HG02981 (cell line): ENCODE results near the gene CCDC70.

Source experiments
- ATAC-seq: cut with Tn5 transposase; IDR thresholded peaks from one replicate; pipeline ENCODE4 v1.9.1; 2021; ENCODE audit warnings: mild to moderate bottlenecking, moderate library complexity; ENCODE audit not compliant: unreplicated experiment

The CCDC70 gene

DNA sequence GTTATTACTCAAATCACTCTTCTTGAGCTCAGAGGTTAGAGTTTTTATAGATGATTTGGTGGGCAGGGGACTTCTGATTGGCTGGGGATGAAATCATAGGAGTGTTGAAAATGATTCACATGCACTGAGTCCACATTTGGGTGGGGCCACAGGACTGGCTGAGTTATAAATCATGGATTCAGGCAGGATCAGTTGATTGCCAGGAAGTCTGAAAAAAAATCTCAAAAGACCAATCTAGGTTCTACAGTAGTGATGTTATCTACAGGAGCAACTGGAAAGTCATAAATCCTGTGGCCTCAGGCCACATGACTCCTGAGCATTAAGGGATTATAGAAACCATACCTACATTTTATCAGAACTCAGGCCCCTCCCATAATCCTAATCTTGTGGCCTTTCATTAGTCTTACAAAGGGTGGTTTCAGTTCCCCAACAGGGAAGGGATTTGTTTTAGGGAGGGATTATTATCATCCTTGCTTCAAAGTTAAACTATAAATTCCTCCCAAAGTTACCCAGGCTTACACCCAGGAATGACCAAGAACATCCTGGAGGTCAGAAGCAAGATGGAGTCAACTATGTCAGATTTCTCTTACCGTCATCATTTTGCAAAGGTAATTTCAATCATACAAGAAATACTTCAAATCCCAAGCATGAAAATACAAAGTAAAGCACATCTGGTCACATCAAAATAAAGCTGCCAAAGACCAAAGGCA lies 5.6 kb upstream of the CCDC70 start:
- ATAC-seq = no peak

DNA sequence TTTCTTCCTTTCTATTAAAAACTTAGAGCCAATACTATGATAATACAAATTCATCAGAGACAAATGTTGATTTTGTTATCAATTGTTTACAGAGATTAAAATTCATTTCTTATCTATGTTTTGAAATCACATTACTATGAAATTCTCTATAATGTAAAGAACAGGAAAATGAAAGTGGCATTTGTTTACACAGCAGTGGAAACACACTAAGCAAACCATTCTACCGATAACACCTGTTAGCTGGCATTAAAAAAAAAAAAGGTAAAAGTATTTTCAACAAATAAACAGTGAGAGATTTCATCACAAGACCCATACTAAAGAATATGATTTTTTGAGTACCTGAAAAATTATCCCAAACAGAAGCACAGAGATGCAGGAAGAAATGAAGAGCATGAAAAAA lies 4.8 kb upstream of the CCDC70 start:
- ATAC-seq = no peak

DNA sequence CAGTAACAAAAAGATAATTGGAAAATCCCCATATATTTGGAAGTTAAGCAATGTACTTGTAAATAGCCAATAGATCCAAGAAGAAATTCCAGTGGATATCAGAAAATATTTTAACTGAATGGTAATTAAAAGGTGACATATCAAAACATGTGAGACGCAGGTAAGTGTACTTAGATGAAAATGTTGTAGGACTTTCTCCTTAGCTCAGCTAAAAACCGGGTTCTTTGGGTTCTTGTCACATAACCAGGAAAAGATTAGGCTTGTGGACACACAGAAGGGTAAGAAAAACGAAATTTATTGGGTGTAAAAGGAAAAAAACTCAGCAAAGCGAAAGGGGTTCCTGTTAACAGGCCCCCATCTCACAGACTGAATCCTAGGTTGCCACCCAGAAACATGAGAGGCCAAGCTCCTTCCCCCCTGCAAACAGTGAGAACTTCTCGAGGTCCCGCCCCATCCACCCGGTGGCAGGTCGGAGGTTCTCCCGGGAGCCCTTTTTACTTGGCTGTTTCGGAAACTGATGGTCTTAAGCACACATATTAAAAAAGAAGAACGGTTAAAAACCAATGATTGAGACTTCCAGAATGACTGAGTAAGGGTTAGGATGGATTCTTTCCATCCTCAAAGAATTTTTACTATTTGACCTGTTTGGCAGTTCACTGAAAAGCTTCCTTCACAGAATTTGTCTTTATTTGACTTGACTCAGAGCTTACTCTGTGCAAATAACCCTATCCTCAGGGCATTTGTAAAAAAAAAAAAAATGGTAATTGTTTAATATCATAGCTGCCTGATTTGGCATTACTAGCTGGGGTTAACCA lies 3.1 kb upstream of the CCDC70 start:
- ATAC-seq = no peak

DNA sequence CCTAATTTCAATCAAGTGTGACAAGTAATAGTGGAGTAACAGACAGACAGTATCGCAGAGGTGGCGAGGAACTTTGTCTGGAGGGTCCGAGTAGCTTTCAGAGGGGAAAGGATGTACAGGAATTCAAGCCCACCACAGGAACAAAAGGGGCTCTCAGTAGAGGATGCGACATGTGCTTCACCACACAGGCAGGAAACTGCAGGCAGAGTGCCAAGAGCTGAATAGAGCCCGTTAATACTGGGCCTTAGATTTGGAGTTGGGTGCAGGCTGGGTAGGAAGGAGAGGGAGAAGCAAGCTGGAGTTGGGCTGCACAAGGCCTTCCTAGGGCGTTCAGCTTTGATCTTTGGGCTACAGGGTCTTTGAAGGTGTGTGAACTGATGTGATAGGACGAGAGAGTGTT lies 1.2 kb downstream of the CCDC70 start:
- ATAC-seq = no peak

DNA sequence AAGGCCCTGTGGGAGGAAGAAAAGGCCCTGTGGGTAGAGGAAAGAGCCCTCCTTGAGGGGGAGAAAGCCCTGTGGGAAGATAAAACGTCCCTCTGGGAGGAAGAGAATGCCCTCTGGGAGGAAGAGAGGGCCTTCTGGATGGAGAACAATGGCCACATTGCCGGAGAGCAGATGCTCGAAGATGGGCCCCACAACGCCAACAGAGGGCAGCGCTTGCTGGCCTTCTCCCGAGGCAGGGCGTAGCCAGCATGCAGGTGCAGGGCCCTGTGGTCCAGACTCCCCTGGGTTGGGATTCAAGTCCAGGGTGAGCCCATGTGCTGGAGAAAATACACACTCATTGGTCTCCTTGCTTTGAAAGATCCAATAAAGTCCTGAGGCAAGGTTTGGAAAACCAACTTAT lies 4.1 kb downstream of the CCDC70 start:
- no peak for ATAC-seq

DNA sequence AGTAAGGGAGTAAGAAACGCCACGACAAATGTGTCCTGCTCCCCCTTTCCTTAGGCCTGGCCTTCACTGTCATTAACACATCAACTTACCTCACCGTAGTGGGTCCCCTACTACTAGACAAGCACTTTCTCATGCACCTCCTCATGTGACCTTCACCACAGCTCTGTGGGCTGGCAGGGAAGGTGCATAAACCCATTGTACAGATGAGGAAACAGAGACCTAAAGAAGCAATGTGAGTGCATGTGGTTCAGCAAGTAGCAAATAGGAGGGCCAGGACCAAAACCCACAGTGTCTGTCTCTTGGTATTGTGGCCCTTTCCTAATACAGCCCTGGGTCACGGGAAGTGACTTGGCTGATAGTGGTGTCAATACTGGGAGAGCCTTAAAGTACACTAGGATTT lies 5.3 kb downstream of the CCDC70 start:
- no peak for ATAC-seq

DNA sequence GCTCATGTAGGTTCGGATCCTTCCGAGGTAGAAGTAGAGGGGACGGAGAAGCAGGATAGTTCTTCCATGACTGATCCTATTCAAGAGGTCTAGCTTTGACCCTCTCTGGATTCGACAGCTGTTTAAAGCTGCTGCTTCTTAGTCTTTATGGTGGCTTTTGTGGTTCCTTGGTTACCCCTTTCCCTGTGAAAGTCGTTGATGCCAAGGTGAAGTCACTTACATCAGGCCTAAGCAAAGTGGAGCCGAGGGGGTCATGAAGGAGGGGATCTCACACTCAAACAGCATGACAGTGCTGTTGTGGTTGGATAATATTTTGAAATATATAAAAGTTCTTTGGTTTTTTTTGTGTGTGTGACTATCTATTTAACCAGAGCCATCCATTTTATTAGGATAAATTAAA lies 8.1 kb downstream of the CCDC70 start:
- ATAC-seq = no peak

DNA sequence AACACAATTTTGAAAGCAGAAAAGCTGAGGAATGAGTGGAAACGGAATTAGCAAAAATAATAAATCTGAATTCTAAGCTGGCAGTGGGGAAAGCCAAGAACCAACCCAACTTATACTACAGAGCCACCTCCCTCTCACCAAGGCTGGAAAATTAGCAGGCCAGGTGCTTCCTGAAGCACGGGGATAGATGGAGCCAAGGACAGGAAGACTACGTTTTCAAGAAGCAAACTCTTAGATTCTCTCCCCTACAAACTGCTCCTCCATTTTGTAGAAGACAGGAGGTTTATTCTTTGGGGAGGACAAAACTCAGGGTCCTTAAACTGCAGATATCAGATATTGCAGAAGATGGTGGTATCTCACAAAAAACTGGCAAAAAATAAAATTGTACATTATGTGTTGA lies 8.8 kb downstream of the CCDC70 start:
- ATAC-seq = no peak

DNA sequence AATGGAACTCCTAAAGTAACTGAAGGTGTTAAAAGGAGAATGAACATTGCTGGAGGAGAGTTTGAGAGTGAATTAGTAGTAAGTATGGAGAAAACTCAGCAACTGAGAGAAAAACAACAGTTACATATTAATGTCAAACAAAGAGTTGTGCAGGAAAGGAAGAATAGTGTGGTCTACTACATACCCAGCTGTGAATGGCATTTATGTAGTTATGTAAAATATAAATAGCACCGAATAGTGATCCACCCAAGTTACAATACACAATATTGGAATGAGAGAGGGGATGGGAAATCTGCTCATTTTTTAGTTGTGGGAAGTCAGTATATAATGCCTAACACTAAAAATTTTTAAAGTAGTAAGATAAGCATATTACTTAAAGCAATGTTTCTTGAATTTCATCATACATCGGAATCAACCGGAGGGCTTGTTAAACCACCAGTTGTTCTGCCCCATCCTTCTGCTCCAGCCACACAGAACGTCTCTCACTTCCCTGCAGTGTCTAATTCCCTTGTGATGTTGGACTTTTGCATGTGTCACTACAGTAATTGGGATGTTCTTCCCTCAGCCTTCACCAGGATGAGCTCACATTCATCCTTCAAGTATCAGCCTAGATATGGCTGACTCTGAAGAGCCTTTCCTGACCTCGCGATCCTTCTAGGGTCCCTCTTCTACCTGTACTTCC lies 11.5 kb downstream of the CCDC70 start:
- no peak for ATAC-seq

DNA sequence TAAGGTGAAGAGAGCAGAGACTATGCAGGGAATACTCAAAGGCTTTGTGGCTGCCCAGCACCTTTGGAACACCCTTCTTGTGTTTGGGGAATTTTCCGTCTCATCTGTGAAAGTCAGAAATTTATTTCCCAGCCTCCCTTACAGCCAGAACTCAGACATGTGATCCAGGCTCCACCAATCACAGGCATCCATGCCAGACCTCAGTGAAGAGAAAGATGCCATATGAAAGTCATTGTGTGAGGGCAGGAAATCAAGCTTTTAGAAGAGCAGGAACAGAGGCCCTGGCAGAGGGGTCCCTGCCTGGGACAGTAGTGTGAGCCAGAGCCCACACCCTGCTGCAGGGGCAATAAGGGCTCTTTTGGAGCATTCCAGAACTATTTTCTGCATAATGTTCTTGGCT lies 12.1 kb downstream of the CCDC70 start:
- no peak for ATAC-seq

DNA sequence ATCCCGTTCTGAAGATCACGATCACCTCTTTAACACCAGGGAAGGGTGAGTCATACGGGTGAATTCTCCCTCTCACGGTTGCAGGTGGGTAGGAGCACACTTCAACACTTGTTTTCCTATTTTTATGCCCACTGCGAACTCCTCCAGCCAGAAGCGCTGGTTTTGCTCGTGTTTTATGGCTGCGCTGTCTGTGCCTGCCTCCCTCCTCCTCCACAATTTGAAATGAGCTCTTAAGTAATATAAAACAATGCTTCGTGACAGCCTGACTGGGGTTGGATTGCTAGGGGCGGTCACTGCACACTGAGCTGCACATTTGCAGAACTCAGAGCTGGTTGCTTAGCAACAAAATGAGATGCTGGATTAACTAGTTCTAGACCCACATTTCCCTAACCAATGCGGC lies 12.9 kb downstream of the CCDC70 start:
- ATAC-seq = no peak

DNA sequence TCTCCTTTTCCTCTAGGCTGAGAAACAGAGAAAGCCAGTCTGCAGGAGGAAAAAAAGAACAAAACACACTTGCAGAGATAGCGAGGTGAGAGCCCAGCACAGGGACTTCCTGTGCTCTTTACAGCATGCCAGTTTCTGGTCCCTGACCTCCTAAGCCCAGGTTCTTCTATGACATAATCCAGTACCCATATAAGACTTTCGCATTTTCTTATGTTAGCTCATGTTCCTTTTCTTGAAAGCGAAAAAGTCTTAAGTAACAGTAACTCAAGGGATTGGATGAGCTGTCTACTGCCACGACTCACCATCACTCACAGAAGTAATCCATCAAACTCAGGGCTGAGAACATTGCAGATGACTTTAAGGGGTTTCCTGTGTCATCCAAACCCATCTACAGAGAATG lies 17.4 kb downstream of the CCDC70 start:
- no peak for ATAC-seq

DNA sequence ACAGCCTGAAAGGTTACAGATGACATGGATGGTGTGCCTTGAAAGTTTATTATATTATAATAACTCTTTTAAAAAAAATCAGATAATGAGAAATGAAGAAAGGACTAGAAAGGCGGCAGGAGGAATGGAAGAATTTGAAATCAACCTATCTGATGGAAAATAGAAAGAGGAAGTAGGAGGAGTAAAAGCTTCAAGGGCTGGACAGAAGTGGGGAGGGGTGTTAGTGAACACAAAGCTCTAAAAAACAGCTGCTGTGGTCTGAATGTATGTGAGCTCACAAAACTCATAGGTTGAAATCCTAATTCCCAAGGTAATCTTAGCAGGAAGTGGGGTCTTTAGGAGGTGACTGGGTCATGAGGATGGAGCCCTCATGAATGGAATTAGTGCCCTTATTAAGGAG lies 19.5 kb downstream of the CCDC70 start:
- ATAC-seq = no peak

DNA sequence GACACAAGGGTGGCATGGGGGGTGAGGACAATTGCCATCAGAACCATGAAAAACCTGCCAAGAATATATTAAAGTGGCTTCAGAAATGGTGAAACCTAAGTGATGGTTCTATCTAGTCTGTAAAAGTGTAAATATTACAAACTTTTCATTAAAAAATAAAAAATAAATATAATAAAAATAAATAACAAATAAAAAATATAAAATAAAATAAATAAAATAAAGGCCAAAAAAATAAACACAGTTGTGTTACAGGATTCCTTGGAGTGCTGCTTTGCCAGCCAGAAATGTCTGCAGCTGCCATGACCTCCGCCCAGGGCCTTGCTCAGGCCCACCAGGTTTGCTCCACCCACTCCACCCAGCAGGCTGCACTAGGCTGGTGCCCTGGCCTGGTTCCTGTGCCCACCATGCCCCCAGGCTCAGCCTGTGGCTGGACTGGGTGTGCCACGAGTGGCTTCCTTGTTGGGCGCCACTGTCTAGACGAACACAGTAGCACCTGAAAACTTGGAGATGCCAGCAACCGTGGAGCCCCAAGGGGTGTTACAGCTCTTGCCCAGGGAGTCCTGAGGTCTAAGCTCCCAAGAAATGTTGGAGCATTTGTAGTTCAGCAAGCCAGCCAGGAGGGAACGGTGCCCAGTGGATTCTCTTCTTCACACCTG lies 20.9 kb downstream of the CCDC70 start:
- ATAC-seq = no peak

DNA sequence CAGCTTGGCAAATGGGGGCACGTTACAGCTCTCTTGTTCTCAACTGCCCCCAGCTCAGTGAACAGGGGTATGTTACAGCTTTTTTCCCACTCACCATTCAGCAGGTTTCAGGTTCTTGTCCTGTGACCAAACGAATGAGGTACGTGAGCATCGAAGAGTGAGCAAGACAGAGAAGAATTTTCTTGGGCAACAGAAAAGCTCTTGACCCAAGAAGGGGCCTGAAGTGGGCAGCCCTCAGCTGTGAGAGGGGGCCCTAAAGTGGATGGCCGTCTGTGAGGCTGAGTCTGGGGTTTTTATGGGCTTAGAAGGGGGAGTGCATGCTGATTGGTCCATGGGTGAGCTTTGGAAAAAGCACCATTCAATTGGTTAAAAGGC lies 21.4 kb downstream of the CCDC70 start:
- ATAC-seq = no peak

DNA sequence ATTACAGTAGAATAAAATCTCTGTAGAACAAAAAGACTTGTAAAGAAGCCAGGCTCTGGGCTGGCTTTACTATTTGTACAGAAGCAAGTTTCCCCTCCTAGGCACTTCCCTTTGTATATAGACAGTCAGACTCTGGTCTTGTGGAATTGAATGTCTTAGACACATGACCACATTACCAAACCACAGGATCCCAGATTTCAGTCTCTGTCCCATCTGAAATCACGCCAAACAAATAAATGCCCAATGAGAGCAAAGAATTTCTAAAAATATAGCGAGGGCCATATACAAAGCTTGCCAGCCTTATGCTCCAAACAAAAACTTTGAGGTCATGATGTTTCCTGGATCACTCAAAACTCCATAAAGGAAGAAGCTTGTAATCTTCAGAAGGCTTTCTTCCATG lies 23.9 kb downstream of the CCDC70 start:
- no peak for ATAC-seq

DNA sequence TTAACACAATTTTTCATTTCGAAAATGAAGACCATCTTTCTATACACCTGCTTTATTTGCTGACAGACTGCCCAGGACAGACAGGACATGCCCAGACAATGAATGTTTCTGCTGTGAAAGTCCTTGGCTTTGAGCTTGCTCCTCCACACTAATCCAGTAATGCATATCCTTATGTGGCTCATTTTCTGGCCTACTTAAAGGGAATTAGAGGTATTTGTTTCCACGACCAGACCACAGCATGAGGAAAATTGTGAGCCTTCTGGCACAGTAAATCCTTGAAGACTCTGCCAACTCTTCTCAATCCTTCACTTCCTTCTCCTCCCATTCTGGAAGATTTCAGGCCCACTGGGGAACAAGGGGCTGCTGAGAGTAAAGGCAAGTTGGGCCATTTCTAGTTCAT lies 25.7 kb downstream of the CCDC70 start:
- no peak for ATAC-seq

DNA sequence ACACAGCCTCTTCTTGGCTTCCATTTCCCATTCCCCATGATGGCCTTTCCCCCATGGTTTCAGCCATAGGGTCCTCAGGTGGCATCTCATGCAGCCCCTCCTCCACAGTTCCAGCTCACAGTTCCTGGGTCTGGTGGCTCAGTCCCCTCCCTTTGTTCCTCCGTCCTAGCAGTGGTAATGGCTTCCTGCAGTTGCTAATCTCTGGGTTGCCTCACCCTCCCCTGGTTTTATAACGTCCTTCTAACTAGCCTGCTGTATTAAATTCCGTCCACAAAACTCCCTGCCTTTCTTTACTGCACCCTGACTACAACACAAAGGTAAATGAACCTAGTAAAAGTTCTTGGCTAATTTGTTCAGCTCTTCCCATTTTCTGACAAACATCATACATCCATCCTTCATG lies 30.9 kb downstream of the CCDC70 start:
- no peak for ATAC-seq

DNA sequence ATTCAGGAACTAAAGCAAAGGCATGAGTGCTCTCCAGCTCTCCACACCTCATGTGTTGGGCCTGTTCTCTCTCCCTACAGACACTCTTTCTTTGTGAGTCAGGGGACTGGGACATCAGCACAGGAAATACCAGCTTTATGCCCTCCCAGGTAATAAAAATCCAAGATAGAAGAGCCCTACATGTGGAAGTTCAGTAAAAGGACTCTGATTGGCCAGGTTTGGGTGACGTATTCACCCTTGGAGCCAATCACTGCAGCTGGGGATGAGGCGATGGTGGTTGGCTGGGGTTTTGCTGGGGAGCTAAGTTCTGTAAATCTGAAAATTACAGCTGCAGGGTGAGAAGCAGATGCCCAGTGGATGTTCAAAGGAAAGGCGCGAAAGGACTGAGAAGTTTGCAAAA lies 32.5 kb downstream of the CCDC70 start:
- ATAC-seq = no peak

DNA sequence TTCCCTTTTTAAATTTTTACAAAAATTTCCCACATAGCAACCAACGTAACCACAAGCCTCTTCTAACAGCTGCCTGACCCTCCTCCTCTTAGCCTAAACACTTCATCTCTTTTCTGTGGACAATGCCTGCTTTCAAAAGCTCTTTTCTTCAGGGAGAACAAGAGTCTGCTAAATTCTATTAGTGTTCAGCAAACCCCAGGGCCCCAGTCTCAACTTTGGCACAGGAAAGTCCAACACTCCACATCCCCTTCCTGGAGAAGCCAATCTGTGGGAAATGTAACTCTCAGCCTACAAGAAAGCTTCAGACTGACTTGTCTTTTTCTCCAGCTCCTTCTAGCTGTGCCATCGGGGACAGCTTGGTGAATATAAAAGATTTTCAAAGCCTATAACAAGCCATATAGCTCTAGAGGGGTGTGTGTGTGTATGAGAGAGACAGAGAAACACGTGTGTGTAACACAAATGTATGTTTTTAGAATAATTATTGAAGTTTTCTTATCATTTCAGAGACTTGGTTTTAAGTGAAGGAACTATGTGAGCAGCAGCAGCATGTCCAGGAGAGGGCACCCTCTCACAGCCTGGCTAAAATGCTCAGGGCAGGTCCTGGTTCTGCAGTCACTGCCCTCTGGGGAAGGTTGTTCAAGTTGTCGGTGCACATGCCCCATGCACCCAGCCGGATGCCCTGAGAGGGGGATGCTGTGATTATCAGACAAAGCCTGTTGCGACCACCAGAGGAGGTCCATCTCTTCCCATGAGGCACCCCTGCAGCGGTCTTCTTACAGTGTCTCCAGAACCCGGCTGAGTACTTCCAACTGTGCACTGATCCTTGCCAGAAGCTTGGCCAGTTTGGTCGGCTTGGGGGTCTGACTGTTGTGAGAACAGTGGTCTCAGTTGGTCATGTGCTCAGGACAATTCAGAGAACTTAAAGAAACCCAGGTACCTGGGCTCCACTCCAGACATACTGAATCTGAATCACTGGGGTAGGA lies 34.4 kb downstream of the CCDC70 start:
- peak; percentile 56 for ATAC-seq
